Measurements from ENCODE around the gene MAD1L1. TPM values are rescaled to one million over a fixed set of nuclear protein-coding genes. Genes with fewer than 3 reads are reported as not detected.

Gene MAD1L1
- total and polyA plus RNA-seq, 2 of the 4 experiments (the other 2 are of a cell fraction) = 29.0 to 40.9 TPM

GRCh38 chr7:2190531-2190930, 42.2 kb downstream of the MAD1L1 start:
- H3K4me2 ChIP-seq (ENCODE audit: low read depth, low read length) = no peak overlapping the region
- WGBS, 2 experiments (ENCODE audit: extremely low coverage in 2 of 2, insufficient read length in 1 of 2) = 65% methylated on average over 4 of the region's 10 CpGs; no CpG with 5 or more reads in 1 of the 2 experiments
- intact Hi-C loops (cut with micrococcal nuclease) = no loop called here
- H2BK120ac ChIP-seq (ENCODE audit: low read depth, low read length) = no peak overlapping the region
- no peaks in the 10 kb centered on the region for H3K9me1 ChIP-seq (ENCODE audit: insufficient read depth, low read length)
- no peak overlapping the region for H2BK5ac ChIP-seq (ENCODE audit: low read depth, low read length, poor library complexity, severe bottlenecking)
- in situ Hi-C loops (cut with MboI; ENCODE audit: low sequenced_read_pairs) = no loop called here
- dilution Hi-C loops (cut with HindIII; ENCODE audit: low sequenced_read_pairs, unreplicated experiment) = no loop called here
- H3K9ac ChIP-seq (ENCODE audit: low read depth, low read length) = no peak overlapping the region
- no peak overlapping the region for H4K8ac ChIP-seq (ENCODE audit: low read depth in 2 of 2, low read length in 2 of 2)
- no peaks in the 10 kb centered on the region for H4K20me1 ChIP-seq (ENCODE audit: insufficient read depth, low read length)
- ATAC-seq (ENCODE audit: low read depth) (peak; percentile 54; the same call in 1 of the 2 replicates), DNase-seq (peak; percentile 76)
- no peak overlapping the region for H2AK5ac ChIP-seq (ENCODE audit: low read depth, low read length)
- H3K23ac ChIP-seq (ENCODE audit: low read depth, low read length) = no peak overlapping the region
- peaks cover 7% of the 10 kb centered on the region for H3K36me3 ChIP-seq (ENCODE audit: control insufficient read depth, insufficient read depth, low read length)
- no peaks in the 10 kb centered on the region for H3K27me3 ChIP-seq (ENCODE audit: control insufficient read depth, insufficient read depth, low read length)
- no peak overlapping the region for H4K5ac ChIP-seq (ENCODE audit: low read depth, low read length)
- H3K56ac ChIP-seq (ENCODE audit: extremely low read depth, insufficient read depth, low read length) = no peak overlapping the region
- peaks cover 23 to 38% of the 10 kb centered on the region in 2 experiments; a peak in 3 of 4 replicates for H3K79me1 ChIP-seq (ENCODE audit: low read depth in 1 of 2, low read length in 2 of 2)
- no peak overlapping the region for H2BK15ac ChIP-seq (ENCODE audit: low read depth, low read length)
- no peak overlapping the region for H3K27ac ChIP-seq (ENCODE audit: insufficient read depth, low read length)
- no peak for TF ChIP-seq SMC3 (IDR thresholded peaks at IDR 0.05; ENCODE audit: low read depth, low read length)
- peak; percentile 78; the same call in 1 of the 2 replicates for TF ChIP-seq RFX5 (IDR thresholded peaks at IDR 0.05; ENCODE audit: low read depth, low read length)
- H3K18ac ChIP-seq (ENCODE audit: low read depth, low read length) = no peak overlapping the region
- POLR2A ChIA-PET (ENCODE audit: unreplicated experiment) = no interaction called here
- CTCF ChIA-PET = no interaction called here
- BruUV-seq (replicated peaks) = no TSS peak
- H3K14ac ChIP-seq (replicated peaks; ENCODE audit: low read depth, low read length) = no peak overlapping the region
- no peak overlapping the region for H2AK9ac ChIP-seq (replicated peaks; ENCODE audit: low read depth, low read length, poor library complexity)
- no peak overlapping the region for H4K91ac ChIP-seq (ENCODE audit: insufficient read depth, low read depth, low read length)
- no peaks in the 10 kb centered on the region; the same call in 1 of the 2 replicates for H3K9me3 ChIP-seq (ENCODE audit: control insufficient read depth, insufficient read depth, low read length)
- no peak overlapping the region for H2BK20ac ChIP-seq (ENCODE audit: low read depth, low read length)
- H3K4me1 ChIP-seq (ENCODE audit: control insufficient read depth, insufficient read depth, low read length) = no peaks in the 10 kb centered on the region
- H3K4me3 ChIP-seq (ENCODE audit: insufficient read depth, low read depth, low read length) = no peak overlapping the region
- H2AFZ ChIP-seq (replicated peaks; ENCODE audit: low read length, poor library complexity) = no peak overlapping the region
- H3K4ac ChIP-seq (ENCODE audit: low read depth, low read length) = no peak overlapping the region
